Measurements from ENCODE around the gene FAM9C. TPM values are rescaled to one million over a fixed set of nuclear protein-coding genes. Genes with fewer than 3 reads are reported as not detected.

FAM9C gene
- total and polyA plus RNA-seq, 2 experiments from 2014 or later: not detected

DNA sequence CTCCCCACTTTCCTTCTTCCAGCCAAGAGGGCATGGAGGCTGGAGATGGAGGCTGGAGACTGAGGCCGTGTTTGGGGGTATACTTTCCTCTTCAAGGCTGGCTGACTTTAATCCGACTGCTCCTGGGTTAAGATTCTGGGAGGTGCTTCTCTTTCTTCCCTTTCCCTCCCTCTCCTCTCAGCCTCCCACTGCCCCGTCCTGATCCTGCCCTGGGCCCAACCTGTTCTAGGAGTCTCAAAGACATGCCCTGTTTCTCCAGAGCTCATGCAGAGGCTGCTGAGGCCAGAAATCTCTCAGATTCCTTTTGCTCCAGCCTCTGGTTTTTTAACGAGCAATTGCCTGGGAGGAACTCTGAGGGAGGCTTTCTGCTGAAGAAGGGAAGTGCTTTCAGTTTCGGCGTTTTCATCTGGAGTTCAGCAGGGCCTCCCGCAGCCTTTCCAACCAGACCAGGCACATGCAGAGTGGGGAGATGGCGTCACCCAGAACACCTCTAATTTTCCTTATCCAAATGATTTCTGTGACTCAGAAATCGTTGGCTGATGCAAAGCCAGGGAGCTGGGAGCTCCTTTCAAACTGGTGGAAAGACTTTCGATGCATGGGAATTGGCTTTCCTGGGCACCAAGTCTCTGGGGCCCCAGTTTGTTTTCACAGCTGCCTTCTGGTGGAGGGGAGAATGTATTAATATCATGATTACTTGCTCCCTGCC is 34.5 kb upstream of the FAM9C start:
- no peaks in the 10 kb centered on the region for H3K27me3 ChIP-seq (replicated peaks; ENCODE audit: insufficient read depth)
- H4K20me1 ChIP-seq (ENCODE audit: insufficient read depth): no peaks in the 10 kb centered on the region
- H3K9me3 ChIP-seq (ENCODE audit: low read depth): no peaks in the 10 kb centered on the region
- H3K9ac ChIP-seq: peak overlapping the region; percentile 80
- H3K4me3 ChIP-seq: peak overlapping the region; percentile 61
- no peaks in the 10 kb centered on the region for H3K79me2 ChIP-seq (ENCODE audit: insufficient read depth)
- DNase-seq: peak; percentile 82
- peak overlapping the region; percentile 68 for H3K4me2 ChIP-seq (ENCODE audit: unreplicated experiment)
- TF ChIP-seq EZH2phosphoT487 (IDR thresholded peaks at IDR 0.05; ENCODE audit: insufficient read depth, low read depth) (no peak), EZH2 (IDR thresholded peaks at IDR 0.05; ENCODE audit: insufficient read depth, poor library complexity, severe bottlenecking) (no peak)
- peak overlapping the region; percentile 88 for H3K27ac ChIP-seq
- H2AFZ ChIP-seq: peak overlapping the region; percentile 88
- no peaks in the 10 kb centered on the region for H3K36me3 ChIP-seq (ENCODE audit: low read depth)
- in situ Hi-C loops (cut with MboI): no loop called here
- 4 to 16% methylated on average over 6 to 9 of the region's 10 CpGs for WGBS, 2 experiments (ENCODE audit: low coverage in 1 of 2, low lambda C conversion rate in 2 of 2, missing lambda C conversion rate in 2 of 2)
- H3K4me1 ChIP-seq (ENCODE audit: insufficient read depth): peaks cover 20% of the 10 kb centered on the region
- peaks cover 15% of the 10 kb centered on the region; the same call in 1 of the 2 replicates for H3F3A ChIP-seq (ENCODE audit: insufficient read depth)
- H3K9me2 ChIP-seq (ENCODE audit: insufficient read depth): no peaks in the 10 kb centered on the region

DNA sequence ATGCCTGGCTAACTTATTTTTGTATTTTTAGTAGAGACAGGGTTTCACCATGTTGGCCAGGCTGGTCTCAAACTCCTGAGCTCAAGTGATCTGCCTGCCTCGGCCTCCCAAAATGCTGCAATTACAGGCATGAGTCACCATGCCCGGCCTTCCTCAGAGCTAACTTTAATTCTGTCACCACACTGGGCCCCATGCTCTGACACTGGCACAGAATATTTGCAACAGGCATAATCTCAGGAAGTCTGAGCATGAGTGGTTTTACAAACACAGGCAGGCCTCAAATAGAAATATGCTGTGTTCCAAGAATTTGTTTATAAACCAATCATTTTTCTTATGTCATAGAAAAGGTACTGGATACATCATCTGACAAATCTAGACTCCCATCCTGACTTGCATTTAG is 32.7 kb upstream of the FAM9C start:
- Histone ChIP-seq H3K79me2 (ENCODE audit: insufficient read depth) (no peaks in the 10 kb centered on the region), H3K4me1 (ENCODE audit: insufficient read depth) (peaks cover 20% of the 10 kb centered on the region), H4K20me1 (ENCODE audit: insufficient read depth) (no peaks in the 10 kb centered on the region), H3K9me3 (ENCODE audit: low read depth) (no peaks in the 10 kb centered on the region), H3K4me3 (no peak overlapping the region), H3K4me2 (ENCODE audit: unreplicated experiment) (no peak overlapping the region), H3K9ac (no peak overlapping the region; the same call in 1 of the 2 replicates), H3K27me3 (replicated peaks; ENCODE audit: insufficient read depth) (no peaks in the 10 kb centered on the region), H3K27ac (peak overlapping the region; percentile 56), H2AFZ (no peak overlapping the region), H3K36me3 (ENCODE audit: low read depth) (no peaks in the 10 kb centered on the region), H3K9me2 (ENCODE audit: insufficient read depth) (no peaks in the 10 kb centered on the region), H3F3A (ENCODE audit: insufficient read depth) (peaks cover 15% of the 10 kb centered on the region; the same call in 1 of the 2 replicates)
- DNase-seq: peak; percentile 63
- TF ChIP-seq EZH2 (IDR thresholded peaks at IDR 0.05; ENCODE audit: insufficient read depth, poor library complexity, severe bottlenecking) (no peak), EZH2phosphoT487 (IDR thresholded peaks at IDR 0.05; ENCODE audit: insufficient read depth, low read depth) (no peak)
- WGBS, 2 experiments (ENCODE audit: low coverage in 1 of 2, low lambda C conversion rate in 2 of 2, missing lambda C conversion rate in 2 of 2): 7 to 10% methylated on average over 2 of the region's 2 CpGs
- in situ Hi-C loops (cut with MboI): no loop called here

DNA sequence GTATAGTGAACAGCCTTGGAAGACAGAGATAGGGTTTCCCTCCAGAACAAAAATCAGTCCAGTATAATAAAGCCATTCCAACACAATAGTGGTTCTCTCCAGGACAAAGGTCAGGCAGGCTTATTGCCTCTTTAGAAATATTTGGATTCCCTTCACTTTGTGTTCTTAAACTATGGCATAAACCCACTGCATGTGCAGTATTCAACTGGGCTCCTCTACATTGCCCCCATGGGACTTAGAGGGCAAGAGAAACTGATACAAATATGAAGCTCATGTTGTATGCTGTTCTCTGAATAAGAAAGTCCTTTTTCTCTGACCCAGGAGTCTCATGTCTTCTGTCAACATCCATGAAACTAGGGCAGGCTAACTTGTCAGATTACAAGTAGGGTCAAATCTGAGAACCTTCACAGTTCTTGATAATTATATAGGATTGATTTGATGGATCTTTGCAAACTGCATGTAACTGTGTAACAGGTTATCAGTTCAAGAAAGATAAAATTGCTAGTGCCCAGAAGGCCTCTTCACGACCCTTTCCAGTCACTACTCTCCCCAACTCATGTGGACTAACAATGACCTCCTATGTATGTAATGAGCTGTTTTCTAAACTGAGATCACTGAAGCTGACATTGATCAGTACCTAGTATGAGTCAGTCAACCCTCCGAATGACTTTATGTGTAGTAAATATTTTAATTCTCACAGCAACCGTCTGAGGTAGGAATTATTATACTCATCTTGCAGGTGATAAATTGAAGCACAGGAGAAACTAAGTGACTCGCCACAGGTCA is 31.9 kb upstream of the FAM9C start:
- Histone ChIP-seq H4K20me1 (ENCODE audit: insufficient read depth) (no peaks in the 10 kb centered on the region), H3F3A (ENCODE audit: insufficient read depth) (peaks cover 15% of the 10 kb centered on the region; the same call in 1 of the 2 replicates), H3K9ac (no peak overlapping the region), H3K36me3 (ENCODE audit: low read depth) (no peaks in the 10 kb centered on the region), H3K4me2 (ENCODE audit: unreplicated experiment) (no peak overlapping the region), H3K9me3 (ENCODE audit: low read depth) (no peaks in the 10 kb centered on the region), H3K27me3 (replicated peaks; ENCODE audit: insufficient read depth) (no peaks in the 10 kb centered on the region), H3K4me1 (ENCODE audit: insufficient read depth) (peaks cover 12% of the 10 kb centered on the region; the same call in 1 of the 2 replicates), H2AFZ (no peak overlapping the region), H3K79me2 (ENCODE audit: insufficient read depth) (no peaks in the 10 kb centered on the region), H3K9me2 (ENCODE audit: insufficient read depth) (no peaks in the 10 kb centered on the region), H3K4me3 (no peak overlapping the region), H3K27ac (peak overlapping the region; percentile 56)
- WGBS, 2 experiments (ENCODE audit: low coverage in 1 of 2, low lambda C conversion rate in 2 of 2, missing lambda C conversion rate in 2 of 2): 58 to 63% methylated on average over 4 of the region's 4 CpGs
- TF ChIP-seq EZH2 (IDR thresholded peaks at IDR 0.05; ENCODE audit: insufficient read depth, poor library complexity, severe bottlenecking) (no peak), EZH2phosphoT487 (IDR thresholded peaks at IDR 0.05; ENCODE audit: insufficient read depth, low read depth) (no peak)
- peak; percentile 39 for DNase-seq
- in situ Hi-C loops (cut with MboI): no loop called here

DNA sequence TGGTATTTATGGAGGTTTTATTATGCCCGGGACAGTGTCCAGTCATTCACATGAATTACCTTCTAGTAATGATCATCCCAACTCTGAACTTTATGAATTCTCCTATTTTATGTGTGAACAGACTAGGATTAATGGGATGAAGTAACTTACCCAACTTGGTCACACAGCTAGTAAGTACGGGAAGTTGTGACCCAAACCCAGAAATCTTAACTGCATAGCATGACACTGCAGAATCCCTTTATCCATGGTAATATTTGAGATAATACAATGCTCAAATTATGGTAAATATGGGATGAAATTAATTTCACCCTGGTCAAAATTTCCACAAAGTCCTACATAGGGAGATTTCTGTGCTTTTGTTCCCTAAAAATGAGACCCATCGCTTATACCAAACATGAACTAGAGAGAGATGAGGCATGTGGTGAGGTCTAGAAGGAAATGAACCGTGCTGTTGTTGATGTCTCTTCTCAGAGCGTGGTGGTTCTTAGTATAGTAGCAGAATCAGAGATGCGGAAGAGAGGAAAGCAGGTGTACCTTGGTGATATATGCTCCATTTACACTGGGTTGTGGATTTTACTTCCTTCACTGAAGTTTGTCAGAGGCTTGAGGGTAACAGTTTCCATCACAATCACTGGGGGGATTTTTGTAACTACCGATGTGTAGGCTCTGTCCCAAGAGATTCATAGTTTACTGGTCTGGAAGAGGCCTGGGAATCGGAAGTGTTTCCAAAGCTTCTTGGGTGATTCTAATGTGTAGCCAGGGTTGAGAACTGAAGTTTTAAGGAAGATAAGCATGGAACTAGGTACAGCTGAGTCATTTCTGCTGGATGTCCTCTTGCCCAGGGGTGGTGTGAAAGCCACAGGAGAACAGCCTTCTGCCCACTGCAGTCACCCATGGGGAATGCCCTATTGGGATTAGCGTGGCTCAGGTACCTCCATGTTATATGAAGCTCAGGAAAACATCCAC is 30.2 kb upstream of the FAM9C start:
- Histone ChIP-seq H4K20me1 (ENCODE audit: insufficient read depth) (no peaks in the 10 kb centered on the region), H3K79me2 (ENCODE audit: insufficient read depth) (no peaks in the 10 kb centered on the region), H3K4me3 (no peak overlapping the region), H2AFZ (no peak overlapping the region), H3K4me2 (ENCODE audit: unreplicated experiment) (no peak overlapping the region), H3K9me3 (ENCODE audit: low read depth) (no peaks in the 10 kb centered on the region), H3F3A (ENCODE audit: insufficient read depth) (peaks cover 15% of the 10 kb centered on the region; the same call in 1 of the 2 replicates), H3K36me3 (ENCODE audit: low read depth) (no peaks in the 10 kb centered on the region), H3K27ac (no peak overlapping the region), H3K9me2 (ENCODE audit: insufficient read depth) (no peaks in the 10 kb centered on the region), H3K4me1 (ENCODE audit: insufficient read depth) (peaks cover 11% of the 10 kb centered on the region; the same call in 1 of the 2 replicates), H3K9ac (no peak overlapping the region), H3K27me3 (replicated peaks; ENCODE audit: insufficient read depth) (no peaks in the 10 kb centered on the region)
- 94 to 98% methylated on average over 7 to 9 of the region's 9 CpGs for WGBS, 2 experiments (ENCODE audit: low coverage in 1 of 2, low lambda C conversion rate in 2 of 2, missing lambda C conversion rate in 2 of 2)
- no peak for TF ChIP-seq EZH2 (IDR thresholded peaks at IDR 0.05; ENCODE audit: insufficient read depth, poor library complexity, severe bottlenecking)
- no peak for TF ChIP-seq EZH2phosphoT487 (IDR thresholded peaks at IDR 0.05; ENCODE audit: insufficient read depth, low read depth)
- no peak for DNase-seq
- in situ Hi-C loops (cut with MboI): no loop called here
